HL-60 (cell line): ENCODE data around the gene LRMDA.

Experiments
- DNase-seq, 2 experiments: peaks; one replicate each; pipeline ENCODE4 v3.0.0-alpha.2; 2010 to 2020; ENCODE audit warnings: low read depth in 1 of 2, low spot score in 1 of 2
- H3K27ac ChIP-seq: fragments of 250-450 bp; sonication (Bioruptor Pico); replicated peaks from 2 replicates; pipeline ENCODE4 v1.5.1; 2020; ENCODE audit warnings: mild to moderate bottlenecking, moderate library complexity
- H3K27me3 ChIP-seq: fragments of 250-450 bp; sonication (Bioruptor Pico); 2 replicates; pipeline ENCODE4 v1.5.1; 2021; ENCODE audit warnings: mild to moderate bottlenecking, moderate library complexity; ENCODE audit not compliant: insufficient read depth, poor library complexity, severe bottlenecking
- H3K4me3 ChIP-seq: replicated peaks from 2 replicates; pipeline ENCODE4 v1.5.1; 2011; ENCODE audit warnings: mild to moderate bottlenecking, control low read depth, low read length; ENCODE audit not compliant: insufficient read depth
- GABPA ChIP-seq: IDR thresholded peaks from 2 replicates; pipeline ENCODE4 v1.6.1; 2012; ENCODE audit warnings: low read depth
- POLR2AphosphoS5 ChIP-seq: IDR thresholded peaks from 2 replicates; pipeline ENCODE4 v1.6.1; 2012; ENCODE audit warnings: low read depth
- SPI1 ChIP-seq: IDR thresholded peaks from 2 replicates; pipeline ENCODE4 v1.6.1; 2012; ENCODE audit warnings: low read depth, mild to moderate bottlenecking, borderline replicate concordance
- TF ChIP-seq, protein P1 (sequence below): IDR thresholded peaks from one replicate; pipeline ENCODE4 v1.5.1; 2011; ENCODE audit warnings: low read length, control low read depth, inconsistent platforms; ENCODE audit not compliant: insufficient read depth
- TF ChIP-seq, protein P2 (sequence below): IDR thresholded peaks from 2 replicates; pipeline ENCODE4 v1.6.1; 2012; ENCODE audit warnings: low read depth; ENCODE audit not compliant: insufficient replicate concordance

LRMDA gene

DNA sequence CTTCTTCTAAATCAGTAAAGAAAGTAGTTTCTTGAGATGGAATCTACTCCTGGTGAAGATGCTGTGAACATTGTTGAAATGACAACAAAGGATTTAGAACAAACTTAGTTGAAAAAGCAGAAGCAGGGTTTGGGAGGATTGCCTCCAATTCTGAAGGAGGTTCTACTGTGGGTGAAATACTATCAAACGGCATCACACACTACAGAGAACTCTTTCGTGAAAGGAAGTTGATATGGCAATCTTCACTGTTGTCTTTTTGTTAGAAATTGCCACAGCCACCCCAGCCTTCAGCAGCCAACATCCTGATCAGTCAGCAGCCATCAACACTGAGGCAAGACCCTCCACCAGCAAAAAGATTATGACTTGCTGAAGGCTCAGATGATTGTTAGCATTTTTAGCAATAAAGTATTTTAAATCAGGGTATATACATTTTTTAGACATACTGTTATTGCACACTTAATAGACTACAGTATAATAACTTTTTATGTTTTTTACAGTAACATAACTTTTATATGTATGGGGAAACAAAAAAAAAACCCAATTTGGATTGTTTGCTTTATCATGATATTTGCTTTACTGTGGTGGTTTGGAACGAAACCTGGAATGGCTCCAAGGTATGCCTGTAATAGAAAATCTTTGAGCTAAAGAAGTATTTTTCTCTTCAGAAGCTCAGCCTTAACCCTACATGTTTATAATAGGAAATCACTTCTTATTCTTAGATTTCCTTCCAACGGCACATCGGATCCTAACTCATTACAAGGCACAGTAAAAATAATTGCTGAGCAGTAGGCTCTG, 257.3 kb downstream of the LRMDA start:
- no peak overlapping the region for H3K4me3 ChIP-seq
- H3K27ac ChIP-seq = no peak overlapping the region
- DNase-seq = peak in 1 of 2 experiments; percentile 8
- TF ChIP-seq, protein P1, sequence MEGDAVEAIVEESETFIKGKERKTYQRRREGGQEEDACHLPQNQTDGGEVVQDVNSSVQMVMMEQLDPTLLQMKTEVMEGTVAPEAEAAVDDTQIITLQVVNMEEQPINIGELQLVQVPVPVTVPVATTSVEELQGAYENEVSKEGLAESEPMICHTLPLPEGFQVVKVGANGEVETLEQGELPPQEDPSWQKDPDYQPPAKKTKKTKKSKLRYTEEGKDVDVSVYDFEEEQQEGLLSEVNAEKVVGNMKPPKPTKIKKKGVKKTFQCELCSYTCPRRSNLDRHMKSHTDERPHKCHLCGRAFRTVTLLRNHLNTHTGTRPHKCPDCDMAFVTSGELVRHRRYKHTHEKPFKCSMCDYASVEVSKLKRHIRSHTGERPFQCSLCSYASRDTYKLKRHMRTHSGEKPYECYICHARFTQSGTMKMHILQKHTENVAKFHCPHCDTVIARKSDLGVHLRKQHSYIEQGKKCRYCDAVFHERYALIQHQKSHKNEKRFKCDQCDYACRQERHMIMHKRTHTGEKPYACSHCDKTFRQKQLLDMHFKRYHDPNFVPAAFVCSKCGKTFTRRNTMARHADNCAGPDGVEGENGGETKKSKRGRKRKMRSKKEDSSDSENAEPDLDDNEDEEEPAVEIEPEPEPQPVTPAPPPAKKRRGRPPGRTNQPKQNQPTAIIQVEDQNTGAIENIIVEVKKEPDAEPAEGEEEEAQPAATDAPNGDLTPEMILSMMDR = no peak
- TF ChIP-seq GABPA (no peak), POLR2AphosphoS5 (no peak), SPI1 (no peak)
- TF ChIP-seq, protein P2, sequence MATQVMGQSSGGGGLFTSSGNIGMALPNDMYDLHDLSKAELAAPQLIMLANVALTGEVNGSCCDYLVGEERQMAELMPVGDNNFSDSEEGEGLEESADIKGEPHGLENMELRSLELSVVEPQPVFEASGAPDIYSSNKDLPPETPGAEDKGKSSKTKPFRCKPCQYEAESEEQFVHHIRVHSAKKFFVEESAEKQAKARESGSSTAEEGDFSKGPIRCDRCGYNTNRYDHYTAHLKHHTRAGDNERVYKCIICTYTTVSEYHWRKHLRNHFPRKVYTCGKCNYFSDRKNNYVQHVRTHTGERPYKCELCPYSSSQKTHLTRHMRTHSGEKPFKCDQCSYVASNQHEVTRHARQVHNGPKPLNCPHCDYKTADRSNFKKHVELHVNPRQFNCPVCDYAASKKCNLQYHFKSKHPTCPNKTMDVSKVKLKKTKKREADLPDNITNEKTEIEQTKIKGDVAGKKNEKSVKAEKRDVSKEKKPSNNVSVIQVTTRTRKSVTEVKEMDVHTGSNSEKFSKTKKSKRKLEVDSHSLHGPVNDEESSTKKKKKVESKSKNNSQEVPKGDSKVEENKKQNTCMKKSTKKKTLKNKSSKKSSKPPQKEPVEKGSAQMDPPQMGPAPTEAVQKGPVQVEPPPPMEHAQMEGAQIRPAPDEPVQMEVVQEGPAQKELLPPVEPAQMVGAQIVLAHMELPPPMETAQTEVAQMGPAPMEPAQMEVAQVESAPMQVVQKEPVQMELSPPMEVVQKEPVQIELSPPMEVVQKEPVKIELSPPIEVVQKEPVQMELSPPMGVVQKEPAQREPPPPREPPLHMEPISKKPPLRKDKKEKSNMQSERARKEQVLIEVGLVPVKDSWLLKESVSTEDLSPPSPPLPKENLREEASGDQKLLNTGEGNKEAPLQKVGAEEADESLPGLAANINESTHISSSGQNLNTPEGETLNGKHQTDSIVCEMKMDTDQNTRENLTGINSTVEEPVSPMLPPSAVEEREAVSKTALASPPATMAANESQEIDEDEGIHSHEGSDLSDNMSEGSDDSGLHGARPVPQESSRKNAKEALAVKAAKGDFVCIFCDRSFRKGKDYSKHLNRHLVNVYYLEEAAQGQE = no peak
- no peaks in the 10 kb centered on the region for H3K27me3 ChIP-seq

DNA sequence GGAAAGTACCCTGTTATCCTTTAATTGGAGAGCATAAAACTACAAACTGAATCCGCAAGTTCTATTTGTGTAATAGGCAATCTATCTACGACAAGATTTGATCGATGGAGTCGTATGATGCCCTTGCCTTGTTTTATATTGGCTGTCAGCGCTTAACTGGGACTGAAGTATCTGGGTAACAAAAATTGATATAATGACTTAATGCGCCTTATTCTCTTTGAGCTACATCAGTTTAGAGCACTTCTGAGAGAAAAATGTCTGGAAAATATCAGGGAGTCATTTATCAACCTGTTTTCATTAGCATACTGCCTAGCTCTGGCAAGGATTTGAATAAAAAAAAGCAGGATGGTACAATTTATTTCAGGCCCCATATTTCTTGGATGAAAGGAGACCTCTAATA, 262.1 kb downstream of the LRMDA start:
- TF ChIP-seq, protein P2 = no peak
- no peak for TF ChIP-seq SPI1
- TF ChIP-seq, protein P1 = no peak
- no peak for TF ChIP-seq POLR2AphosphoS5
- TF ChIP-seq GABPA = no peak
- Histone ChIP-seq H3K4me3 (no peak overlapping the region), H3K27me3 (no peaks in the 10 kb centered on the region), H3K27ac (no peak overlapping the region)
- DNase-seq = no peak

DNA sequence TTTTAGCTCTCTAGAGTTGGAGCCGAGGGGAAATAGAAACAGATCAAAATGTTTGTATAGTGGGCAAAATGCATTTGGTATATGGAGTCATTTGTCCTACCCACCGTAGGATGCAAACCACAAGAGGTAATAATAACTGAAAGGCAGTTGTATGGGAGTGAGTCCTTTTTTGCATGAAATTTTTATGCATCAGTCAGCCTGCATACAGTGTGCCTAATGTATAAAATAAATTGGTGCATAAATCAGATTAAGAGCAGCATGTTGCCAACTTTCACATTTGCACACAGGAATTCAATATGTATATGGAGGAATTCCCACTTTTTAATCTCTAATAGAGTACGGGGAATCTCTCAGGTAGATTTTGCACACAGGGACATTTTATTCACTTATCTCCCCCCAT, 262.8 kb downstream of the LRMDA start:
- H3K27me3 ChIP-seq = no peaks in the 10 kb centered on the region
- no peak overlapping the region for H3K4me3 ChIP-seq
- TF ChIP-seq GABPA = no peak
- TF ChIP-seq SPI1 = no peak
- TF ChIP-seq, protein P1 = no peak
- TF ChIP-seq, protein P2 = no peak
- TF ChIP-seq POLR2AphosphoS5 = no peak
- H3K27ac ChIP-seq = no peak overlapping the region
- DNase-seq = no peak
